H1 (cell line): ENCODE results near the gene APPL2. TPM values are rescaled to one million over a fixed set of nuclear protein-coding genes. Genes with fewer than 3 reads are reported as not detected.

Experiments
- GABPA ChIP-seq: IDR thresholded peaks from 2 replicates; pipeline ENCODE4 v1.6.1; 2011; ENCODE audit warnings: mild to moderate bottlenecking, low read length, moderate library complexity, borderline replicate concordance; ENCODE audit not compliant: insufficient read depth
- polyA plus RNA-seq, 7 experiments: library from polyadenylated mRNA; depleted of rRNA in 3 of 7; stranded (reverse) in 5 of 7; unstranded in 2 of 7; fragments of >200 nt in 5 of 7; fragments of 200-250 nt in 2 of 7; gene quantifications; 1 replicate in 5 of 7; 2 replicates in 1 of 7; 4 replicates in 1 of 7; pipeline versions ENCODE4 v1.2.1 to v1.2.3, GENCODE V29; 2011 to 2013; ENCODE audit warnings: missing spikeins in 2 of 7, mixed read lengths in 2 of 7
- total RNA-seq: library from RNA; stranded (reverse); fragmentation: NEBNext Ultra II Directional; extraction: Animal tissue kit (Norgen Biotek cat#: 25700); gene quantifications from 2 replicates; pipeline ENCODE4 v1.2.1, GENCODE V29; 2021

The APPL2 gene
- total and polyA plus RNA-seq, 2 of the 8 experiments (the other 6 are each of a cell fraction or from before 2014, with no cell fraction given), result 8.9 to 22.9 TPM

GRCh38 chr12:105141320-105141922, 94.6 kb downstream of the APPL2 start (continued):
- no peak for TF ChIP-seq GABPA
